BE2C (cell line): ENCODE results near the gene SH2D3A.

Experiments used
- DNase-seq: peaks from one replicate; pipeline ENCODE4 v3.0.0-alpha.2; 2020
- H3K27me3 ChIP-seq: fragments of 250-450 bp; sonication (Bioruptor Pico); 2 replicates; pipeline ENCODE4 v1.5.1; 2020; ENCODE audit warnings: mild to moderate bottlenecking
- H3K36me3 ChIP-seq: fragments of 250-450 bp; sonication (Bioruptor Pico); 2 replicates; pipeline ENCODE4 v1.5.1; 2020; ENCODE audit warnings: mild to moderate bottlenecking
- H3K4me1 ChIP-seq: fragments of 250-450 bp; sonication (Bioruptor Pico); 2 replicates; pipeline ENCODE4 v1.5.1; 2020
- H3K4me3 ChIP-seq: 2 replicates; pipeline ENCODE4 v1.5.1; 2011; ENCODE audit warnings: low read depth, low read length
- H3K9me3 ChIP-seq: fragments of 250-450 bp; sonication (Bioruptor Pico); 2 replicates; pipeline ENCODE4 v1.5.1; 2020
- TF ChIP-seq, protein P1 (sequence below): IDR thresholded peaks from 2 replicates; pipeline ENCODE4 v1.5.1; 2012; ENCODE audit warnings: mild to moderate bottlenecking, low read depth, low read length

SH2D3A gene

DNA sequence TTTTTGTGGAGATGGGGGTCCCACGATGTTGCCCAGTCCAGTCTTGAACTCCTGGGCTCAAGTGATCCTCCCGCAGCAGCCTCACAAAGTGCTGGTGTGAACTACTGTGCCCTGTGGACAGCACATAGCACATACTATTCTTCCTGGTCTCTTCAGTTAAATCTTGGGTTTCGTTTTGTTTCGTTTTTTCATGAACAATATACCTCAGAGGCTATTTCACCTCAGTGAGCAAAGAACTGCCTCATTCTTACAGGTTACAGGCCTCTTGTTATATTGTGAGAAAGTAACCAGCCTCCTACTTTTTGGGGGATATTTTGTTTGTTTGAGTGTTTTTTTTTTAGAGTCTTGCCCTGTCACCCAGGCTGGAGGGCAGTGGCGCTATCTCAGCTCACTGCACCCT is 45.5 kb downstream of the SH2D3A start:
- H3K9me3 ChIP-seq: no peaks in the 10 kb centered on the region; the same call in 1 of the 2 replicates
- H3K36me3 ChIP-seq: no peaks in the 10 kb centered on the region
- no peaks in the 10 kb centered on the region for H3K4me1 ChIP-seq
- no peak for DNase-seq
- H3K4me3 ChIP-seq: no peak overlapping the region
- TF ChIP-seq, protein P1, sequence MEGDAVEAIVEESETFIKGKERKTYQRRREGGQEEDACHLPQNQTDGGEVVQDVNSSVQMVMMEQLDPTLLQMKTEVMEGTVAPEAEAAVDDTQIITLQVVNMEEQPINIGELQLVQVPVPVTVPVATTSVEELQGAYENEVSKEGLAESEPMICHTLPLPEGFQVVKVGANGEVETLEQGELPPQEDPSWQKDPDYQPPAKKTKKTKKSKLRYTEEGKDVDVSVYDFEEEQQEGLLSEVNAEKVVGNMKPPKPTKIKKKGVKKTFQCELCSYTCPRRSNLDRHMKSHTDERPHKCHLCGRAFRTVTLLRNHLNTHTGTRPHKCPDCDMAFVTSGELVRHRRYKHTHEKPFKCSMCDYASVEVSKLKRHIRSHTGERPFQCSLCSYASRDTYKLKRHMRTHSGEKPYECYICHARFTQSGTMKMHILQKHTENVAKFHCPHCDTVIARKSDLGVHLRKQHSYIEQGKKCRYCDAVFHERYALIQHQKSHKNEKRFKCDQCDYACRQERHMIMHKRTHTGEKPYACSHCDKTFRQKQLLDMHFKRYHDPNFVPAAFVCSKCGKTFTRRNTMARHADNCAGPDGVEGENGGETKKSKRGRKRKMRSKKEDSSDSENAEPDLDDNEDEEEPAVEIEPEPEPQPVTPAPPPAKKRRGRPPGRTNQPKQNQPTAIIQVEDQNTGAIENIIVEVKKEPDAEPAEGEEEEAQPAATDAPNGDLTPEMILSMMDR: no peak
- H3K27me3 ChIP-seq: no peaks in the 10 kb centered on the region

DNA sequence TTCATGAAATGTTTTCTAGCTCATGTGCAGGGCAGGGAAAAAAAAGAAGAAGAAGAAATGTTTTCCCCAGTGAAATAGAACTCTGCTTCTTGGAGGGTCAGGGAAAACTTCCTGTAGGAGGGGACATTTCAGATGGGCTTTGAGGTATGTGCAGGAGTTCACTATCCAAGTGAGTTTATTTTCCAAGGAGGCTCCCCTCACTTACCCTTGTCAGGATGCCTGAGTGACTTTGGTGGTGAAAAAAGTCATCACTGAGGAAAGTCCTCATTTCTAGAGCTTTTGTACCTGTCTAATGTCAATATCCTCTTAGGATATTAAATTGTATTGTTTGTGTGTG is 46.1 kb downstream of the SH2D3A start:
- Histone ChIP-seq H3K9me3 (no peaks in the 10 kb centered on the region; the same call in 1 of the 2 replicates), H3K36me3 (no peaks in the 10 kb centered on the region), H3K4me3 (no peak overlapping the region), H3K4me1 (no peaks in the 10 kb centered on the region), H3K27me3 (no peaks in the 10 kb centered on the region)
- DNase-seq: no peak
- TF ChIP-seq, protein P1: no peak

DNA sequence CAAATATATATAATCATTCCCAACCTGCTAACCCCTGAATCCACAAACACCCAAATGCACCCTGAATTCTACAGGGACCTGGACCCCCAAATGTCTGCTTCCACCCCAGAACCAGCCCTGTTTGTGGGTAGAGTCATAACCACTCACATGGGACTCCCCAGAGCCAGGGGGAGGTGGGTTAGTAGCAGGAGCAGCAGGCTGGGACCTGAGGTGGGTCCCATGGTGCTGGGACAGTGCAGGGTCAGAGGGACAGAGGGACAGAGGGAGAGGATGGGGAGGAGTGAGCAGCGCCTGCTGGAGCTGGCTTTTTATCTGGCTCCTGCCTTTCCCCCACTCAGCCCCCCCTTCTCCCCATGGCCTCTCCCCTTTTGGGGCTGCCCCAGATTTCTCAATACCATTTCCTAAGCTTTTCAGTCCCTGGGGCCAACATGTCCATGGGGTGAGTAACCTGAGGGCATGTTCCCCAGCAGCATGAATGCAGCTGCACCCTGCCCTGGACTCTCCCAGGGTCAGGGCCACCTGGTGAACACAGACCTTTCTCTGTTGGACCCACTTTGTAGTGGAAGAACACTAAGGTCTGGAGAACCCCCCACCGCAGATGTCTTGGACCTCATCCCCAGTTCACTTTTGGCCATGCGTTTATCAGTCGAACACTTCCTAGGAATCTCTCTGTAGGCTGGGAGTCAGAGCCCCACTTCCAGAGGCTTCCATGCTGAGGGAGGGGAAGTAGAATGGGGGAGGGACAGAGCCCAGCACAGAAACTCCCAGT is 46.7 kb downstream of the SH2D3A start, which contains the start of gene C3:
Gene C3 (minus strand): TSS at position 282 of the 769 bp plus-strand sequence. CDS start 61 bp downstream, at position 221.
- H3K27me3 ChIP-seq: no peaks in the 10 kb centered on the region
- H3K4me3 ChIP-seq: no peak within 1 kb of the TSS
- no peaks in the 10 kb centered on the region; the same call in 1 of the 2 replicates for H3K9me3 ChIP-seq
- no peaks in the 10 kb centered on the region for H3K36me3 ChIP-seq
- H3K4me1 ChIP-seq: no peaks in the 10 kb centered on the region
- TF ChIP-seq, protein P1: no peak
- no peak for DNase-seq

DNA sequence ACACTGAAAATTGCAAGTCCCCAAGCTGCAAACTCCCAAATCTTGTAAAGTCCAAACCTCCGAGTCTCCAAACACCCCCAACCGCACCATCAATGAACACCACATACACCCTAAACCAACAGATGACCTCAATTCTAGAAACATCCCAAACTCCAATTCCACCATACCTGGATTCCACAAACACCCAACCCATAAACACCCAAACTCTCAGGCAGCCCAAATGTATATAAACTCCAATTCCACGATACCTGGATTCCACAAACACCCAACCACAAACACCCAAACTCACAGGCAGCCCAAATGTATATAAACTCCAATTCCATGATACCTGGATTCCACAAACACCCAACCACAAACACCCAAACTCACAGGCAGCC is 47.3 kb downstream of the SH2D3A start:
- no peak for DNase-seq
- TF ChIP-seq, protein P1: no peak
- Histone ChIP-seq H3K27me3 (no peaks in the 10 kb centered on the region), H3K36me3 (no peaks in the 10 kb centered on the region), H3K4me3 (no peak overlapping the region), H3K9me3 (no peaks in the 10 kb centered on the region; the same call in 1 of the 2 replicates), H3K4me1 (no peaks in the 10 kb centered on the region)

DNA sequence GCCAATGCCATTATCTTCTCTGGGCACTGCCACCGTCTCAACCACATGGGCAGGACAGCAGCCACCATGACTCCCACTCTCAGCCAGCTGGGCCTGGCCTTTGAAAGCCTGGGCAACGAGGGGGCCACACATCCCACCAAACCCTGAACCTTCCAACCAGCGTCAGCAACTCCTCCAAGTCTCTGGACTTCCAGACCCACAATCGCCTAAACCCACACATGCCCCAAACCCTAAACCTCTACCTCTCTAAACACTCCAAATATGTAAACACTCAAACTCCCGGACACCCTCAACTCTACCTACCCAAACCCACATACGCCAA is 47.7 kb downstream of the SH2D3A start:
- Histone ChIP-seq H3K9me3 (no peaks in the 10 kb centered on the region; the same call in 1 of the 2 replicates), H3K4me3 (no peak overlapping the region), H3K4me1 (no peaks in the 10 kb centered on the region)

More for the DNA sequence above, 47.7 kb downstream of the SH2D3A start:
- H3K36me3 ChIP-seq: no peaks in the 10 kb centered on the region
- H3K27me3 ChIP-seq: no peaks in the 10 kb centered on the region
- DNase-seq: no peak
- TF ChIP-seq, protein P1: no peak
